HG02678 (cell line): ENCODE data around the gene ABCC11.
"Not testable (repeated sequence)": the region's sequence is repeated elsewhere in the genome, so short reads cannot be mapped to it uniquely, and the experiment has no call there.

Experiments
- ATAC-seq: cut with Tn5 transposase; IDR thresholded peaks from one replicate; pipeline ENCODE4 v1.9.1; 2021; ENCODE audit warnings: mild to moderate bottlenecking, moderate library complexity; ENCODE audit not compliant: unreplicated experiment

Gene ABCC11

GRCh38 chr16:48250520-48251278, 3.4 kb upstream of the ABCC11 start:
- no peak for ATAC-seq

DNA sequence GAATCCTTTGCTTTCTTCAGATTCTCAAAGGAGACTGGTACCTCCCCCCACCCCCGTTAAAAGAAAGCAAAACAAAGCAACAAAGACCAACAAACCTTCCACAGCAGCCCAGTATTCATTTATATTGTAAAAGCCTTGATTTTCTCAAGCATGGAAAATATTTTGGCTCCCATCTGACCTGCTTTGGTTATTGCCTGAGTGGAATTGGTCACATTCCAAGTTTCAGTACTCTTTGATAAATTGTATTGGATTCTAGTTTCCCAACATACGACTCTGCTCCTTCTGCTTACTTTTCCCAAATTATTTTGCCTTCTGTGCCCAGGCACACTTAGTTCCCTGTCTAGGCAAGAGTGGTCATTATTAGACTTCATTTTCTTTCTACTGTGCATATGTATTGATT, 1.3 kb downstream of the ABCC11 start:
- ATAC-seq = no peak

- ATAC-seq = no peak
These were observed 2.5 kb downstream of the ABCC11 start for GRCh38 chr16:48244863-48245195.

GRCh38 chr16:48244080-48244862, 3.1 kb downstream of the ABCC11 start, which contains the start of gene LONP2:
LONP2 (plus strand) TSS chr16:48244300; CDS start chr16:48244389, 89 bp downstream.
- peak; percentile 96 for ATAC-seq

GRCh38 chr16:48240147-48240546, 7.2 kb downstream of the ABCC11 start:
- ATAC-seq = not testable (repeated sequence)

- no peak for ATAC-seq
These were observed 11.1 kb downstream of the ABCC11 start for GRCh38 chr16:48236286-48236685.

DNA sequence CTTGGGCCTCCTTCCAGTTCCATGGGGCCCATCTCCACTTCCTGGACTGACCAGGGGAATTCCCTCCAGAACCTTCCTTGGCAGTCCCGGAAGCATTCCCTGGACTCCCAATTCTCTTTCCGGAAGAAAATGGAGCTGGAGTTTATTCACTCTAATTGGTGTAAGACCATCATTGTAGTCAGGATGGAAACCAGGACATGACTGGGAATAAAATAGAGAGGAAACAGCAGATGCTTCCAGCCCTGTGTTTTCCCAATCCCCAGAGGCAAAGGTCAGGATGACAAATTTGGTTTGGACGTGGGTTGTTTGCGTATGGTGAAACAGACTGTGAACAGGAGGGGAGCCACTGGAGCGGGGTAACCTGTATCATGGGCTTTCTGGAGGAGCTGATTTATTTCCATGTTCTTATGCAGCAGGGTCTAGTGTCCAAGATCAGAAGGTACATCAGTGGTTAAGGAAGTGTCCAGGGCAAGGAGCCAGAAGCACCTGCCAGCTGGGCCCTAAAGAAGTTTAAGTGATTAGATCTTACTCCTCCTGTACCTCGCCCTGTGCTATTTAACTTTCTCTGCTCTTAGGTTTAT, 11.7 kb downstream of the ABCC11 start:
- ATAC-seq = no peak

DNA sequence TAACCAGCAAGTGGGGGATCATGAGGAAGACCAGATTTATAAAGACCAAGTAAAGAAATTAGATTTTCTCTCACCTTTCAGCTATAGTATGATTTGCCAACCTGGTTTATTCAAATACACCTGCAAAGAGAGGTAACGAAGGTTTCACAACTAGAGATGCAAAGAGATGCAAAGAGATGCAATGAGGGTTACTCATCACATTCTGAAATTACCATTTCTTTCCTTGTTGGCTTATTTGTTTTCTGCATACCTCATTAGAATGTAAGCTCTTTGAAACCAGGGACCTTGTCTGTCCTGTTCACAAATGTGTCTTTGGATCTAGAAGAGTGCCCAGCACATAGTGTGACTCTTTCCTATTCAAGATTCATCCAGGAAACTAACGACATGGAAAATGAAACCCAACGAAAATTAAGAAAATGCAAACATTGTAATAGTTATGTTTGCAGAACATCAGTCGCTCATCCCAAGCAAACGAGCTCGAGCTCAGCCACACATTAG, 12.2 kb downstream of the ABCC11 start:
- ATAC-seq = no peak

DNA sequence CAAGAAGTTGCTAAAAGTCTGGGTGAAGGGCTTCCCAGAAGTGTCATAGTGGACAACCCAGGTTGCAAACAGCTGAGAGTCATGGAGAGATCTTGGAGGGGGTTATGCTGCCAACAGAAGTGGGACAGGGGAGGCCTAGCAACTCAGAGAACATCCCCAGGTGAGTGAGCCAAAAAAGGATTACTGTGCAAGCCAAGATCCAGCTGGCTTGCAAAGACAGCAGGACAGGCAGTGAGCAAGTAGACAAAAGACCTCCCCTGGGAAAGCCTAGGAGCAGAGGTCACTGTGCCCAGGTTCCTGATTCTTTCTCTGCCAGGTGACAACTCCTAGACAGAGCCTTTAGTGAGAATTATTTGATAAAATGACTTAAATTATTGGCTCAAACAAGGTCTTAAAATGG, 12.7 kb downstream of the ABCC11 start:
- ATAC-seq = no peak

DNA sequence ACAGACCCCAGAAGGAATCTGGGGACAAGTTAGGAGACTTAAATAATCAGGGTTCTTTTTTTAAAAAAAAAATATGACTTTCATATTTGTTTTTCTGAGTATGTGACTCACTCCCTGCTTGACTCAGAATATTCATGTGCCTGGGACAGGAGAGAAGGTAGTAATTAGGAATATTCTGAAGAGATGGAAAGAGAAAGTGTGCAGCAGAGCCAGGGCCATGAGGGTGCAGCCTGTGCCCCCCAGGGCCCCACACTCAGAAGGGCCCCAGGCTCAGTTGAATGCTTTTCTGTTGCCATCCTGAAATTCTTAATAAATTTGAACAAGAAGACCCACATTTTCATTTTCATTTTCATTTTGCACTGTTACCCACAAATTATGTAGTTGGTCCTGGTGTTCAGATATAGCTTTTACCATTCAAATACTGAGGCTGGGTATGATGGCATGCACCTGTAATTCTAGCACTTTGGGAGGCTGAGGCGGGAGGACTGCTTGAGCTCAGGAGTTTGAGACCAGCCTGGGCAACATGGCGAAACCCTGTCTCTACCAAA, 14.8 kb downstream of the ABCC11 start:
- ATAC-seq = no peak

GRCh38 chr16:48231727-48232492, 15.4 kb downstream of the ABCC11 start:
- ATAC-seq = no peak

DNA sequence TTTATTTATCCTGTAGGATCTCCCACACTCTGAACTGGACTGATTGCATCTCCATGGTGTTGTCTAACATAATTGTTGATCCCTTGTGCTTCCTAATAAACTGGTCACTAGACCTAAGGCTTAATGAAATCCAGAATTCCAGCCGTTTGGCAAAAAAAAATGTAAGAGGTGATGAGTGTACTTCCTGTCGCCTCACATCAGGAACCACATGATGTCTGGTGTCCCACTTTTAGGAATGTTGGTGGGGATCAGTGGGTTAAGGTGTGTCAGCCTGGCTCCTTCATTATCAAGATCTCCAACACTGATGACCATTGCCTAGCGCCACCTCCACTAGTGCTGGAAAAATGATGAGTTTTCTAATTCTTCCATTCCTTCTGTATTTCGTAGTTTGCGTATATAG, 21.9 kb downstream of the ABCC11 start:
- ATAC-seq = no peak

DNA sequence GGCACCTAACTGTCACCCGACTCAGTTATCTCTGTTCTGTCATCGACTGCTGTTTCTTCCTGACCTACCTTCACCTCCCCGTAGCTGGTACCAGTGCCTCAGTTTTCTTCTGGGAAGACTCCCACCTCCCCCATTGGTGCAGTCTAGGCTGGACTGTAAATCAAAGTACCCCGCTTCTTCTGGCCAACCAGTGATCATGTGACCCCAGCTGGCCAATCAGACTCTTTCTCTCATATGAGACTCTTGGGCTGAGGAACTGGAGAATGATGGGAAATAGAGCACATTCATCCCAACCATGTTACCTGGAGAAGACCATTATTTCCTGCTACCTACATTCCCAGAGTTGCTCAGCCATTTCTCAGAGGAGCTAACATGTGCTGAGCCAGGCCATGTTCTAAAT, 23.8 kb downstream of the ABCC11 start:
- ATAC-seq = no peak

- ATAC-seq = no peak
These were observed 26.4 kb downstream of the ABCC11 start for GRCh38 chr16:48220891-48221290.

GRCh38 chr16:48218473-48218872, 28.9 kb downstream of the ABCC11 start:
- no peak for ATAC-seq

DNA sequence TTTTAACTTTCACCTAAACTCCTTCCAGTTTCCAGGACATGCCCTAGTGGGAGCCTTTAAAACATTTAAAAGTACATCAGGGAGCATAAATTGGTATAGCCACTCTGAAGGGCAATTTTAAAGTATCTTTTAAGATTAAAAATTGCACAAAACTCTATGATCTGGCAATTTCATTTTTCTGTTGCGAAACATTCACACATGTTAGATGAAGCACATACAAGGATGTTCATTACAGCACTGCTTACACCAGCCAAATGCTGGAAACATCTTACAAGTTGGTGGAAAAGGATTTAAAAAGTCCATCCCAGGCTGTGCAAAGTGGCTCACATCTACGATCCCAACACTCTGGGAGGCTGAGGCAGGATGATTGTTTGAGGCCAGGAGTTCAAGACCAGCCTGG, 29.6 kb downstream of the ABCC11 start:
- no peak for ATAC-seq

DNA sequence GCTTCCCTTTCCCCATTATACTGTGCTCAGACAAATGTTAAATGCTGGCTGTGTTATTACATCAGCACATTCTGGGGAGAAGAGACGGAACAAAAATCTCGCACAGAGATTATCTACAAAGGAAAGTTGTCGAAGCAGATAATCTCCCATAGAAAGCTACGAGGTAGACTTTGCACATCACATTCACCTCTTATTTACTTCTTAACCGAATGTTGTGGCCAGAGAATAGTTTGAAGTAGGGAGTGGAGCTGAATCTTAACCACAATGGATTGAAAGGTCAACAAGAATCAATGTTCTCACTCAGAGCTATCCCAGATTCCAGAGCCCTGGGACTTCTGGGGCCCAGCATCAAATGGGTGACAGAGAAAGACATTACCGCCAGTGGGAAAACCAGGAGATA, 31.6 kb downstream of the ABCC11 start:
- no peak for ATAC-seq

GRCh38 chr16:48212033-48212432, 35.3 kb downstream of the ABCC11 start:
- no peak for ATAC-seq

DNA sequence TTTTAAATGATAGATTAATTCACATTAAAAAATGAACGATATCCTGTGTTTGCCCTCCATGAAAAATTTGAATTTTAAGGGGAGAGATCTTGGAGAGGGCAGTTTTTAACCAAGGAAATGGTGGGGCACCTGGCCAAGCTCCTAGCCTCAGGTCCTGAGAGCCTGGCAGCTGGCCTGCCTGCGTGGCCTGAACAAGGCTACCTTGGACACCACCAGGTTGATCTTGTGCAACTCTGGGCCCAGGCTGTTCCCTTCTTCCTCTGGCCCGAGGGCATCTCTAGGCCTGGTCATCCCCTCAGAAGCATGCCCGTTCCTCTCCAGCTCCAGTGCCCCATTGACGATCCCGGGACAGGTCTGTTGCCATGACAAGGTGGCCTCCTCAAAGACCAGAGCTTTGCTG, 36.6 kb downstream of the ABCC11 start:
- no peak for ATAC-seq

DNA sequence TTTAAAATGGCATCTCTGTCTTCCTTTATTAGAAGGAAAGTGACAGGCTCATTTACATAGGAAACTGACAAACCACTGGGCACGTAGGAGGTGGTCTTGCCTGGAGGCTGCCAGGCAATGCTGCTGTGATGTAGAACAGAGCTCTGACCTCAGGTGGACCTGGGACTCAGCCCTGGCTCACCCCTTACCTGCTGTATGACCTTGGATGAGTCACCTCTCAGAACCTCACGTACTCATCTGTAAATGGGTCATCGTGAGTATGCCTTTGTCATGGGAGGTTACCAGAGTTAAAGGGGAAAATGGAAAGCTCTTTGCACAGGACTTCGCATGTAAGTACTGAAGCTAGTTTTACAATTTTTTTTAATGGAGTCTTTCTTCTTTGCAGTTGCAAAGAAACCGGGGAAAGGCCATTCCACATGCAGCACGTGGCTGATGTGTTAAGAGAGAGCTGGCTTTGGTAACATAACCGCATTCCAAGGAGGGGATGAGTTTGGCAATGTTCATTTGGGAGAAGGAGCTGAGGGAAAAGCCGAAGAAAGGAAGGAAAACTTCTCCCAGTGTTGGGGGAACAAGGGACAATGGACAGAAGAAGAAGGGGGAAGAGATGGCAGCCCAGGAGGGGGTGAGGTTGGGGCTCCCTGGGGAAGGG, 40.6 kb downstream of the ABCC11 start:
- no peak for ATAC-seq
